OCI-LY7 (cell line): ENCODE measurements around the gene SLC44A2.

Experiments used
- CTCF ChIP-seq: fragments of 200-600 bp; sonication (generic); conservative IDR thresholded peaks from 2 replicates; pipeline ENCODE4 v1.5.1; 2014; ENCODE audit warnings: mild to moderate bottlenecking, antibody characterized with exemption, low read length, moderate library complexity, mixed read lengths
- EZH2phosphoT487 ChIP-seq: fragments of 200-600 bp; sonication (generic); IDR thresholded peaks from 2 replicates; pipeline ENCODE4 v1.6.1; 2018; ENCODE audit warnings: low read depth, borderline replicate concordance, mild to moderate bottlenecking, mixed run types, antibody characterized with exemption, low read length, moderate library complexity, mixed read lengths

- TF ChIP-seq CTCF (no peak), EZH2phosphoT487 (no peak)
These were observed 56.3 kb downstream of the SLC44A2 start for GRCh38 chr19:10681658-10682057.
